ENCODE data around the gene SETD1B.

SETD1B gene

DNA sequence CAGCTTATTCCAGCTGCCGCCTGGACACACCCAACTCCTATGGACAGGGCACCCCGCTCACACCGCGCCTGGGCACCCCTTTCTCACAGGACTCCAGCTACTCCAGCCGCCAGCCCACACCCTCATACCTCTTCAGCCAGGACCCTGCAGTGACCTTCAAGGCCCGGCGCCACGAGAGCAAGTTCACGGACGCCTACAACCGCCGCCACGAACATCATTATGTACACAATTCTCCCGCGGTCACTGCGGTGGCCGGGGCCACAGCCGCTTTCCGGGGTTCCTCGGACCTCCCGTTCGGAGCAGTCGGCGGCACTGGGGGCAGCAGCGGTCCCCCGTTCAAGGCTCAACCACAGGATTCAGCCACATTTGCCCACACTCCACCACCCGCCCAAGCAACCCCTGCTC, 5.9 kb downstream of the SETD1B start:
- no peak for DNase-seq (ENCODE audit: extremely low read depth, insufficient read length)
- Histone ChIP-seq H3K4me3 (replicated peaks; ENCODE audit: low read depth, low read length) (no peak overlapping the region), H3K36me3 (ENCODE audit: control insufficient read depth, insufficient read depth, low read length) (peaks cover 25% of the 10 kb centered on the region), H3K27me3 (replicated peaks; ENCODE audit: control insufficient read depth, insufficient read depth, low read length) (no peaks in the 10 kb centered on the region)
- TF ChIP-seq, protein P1, sequence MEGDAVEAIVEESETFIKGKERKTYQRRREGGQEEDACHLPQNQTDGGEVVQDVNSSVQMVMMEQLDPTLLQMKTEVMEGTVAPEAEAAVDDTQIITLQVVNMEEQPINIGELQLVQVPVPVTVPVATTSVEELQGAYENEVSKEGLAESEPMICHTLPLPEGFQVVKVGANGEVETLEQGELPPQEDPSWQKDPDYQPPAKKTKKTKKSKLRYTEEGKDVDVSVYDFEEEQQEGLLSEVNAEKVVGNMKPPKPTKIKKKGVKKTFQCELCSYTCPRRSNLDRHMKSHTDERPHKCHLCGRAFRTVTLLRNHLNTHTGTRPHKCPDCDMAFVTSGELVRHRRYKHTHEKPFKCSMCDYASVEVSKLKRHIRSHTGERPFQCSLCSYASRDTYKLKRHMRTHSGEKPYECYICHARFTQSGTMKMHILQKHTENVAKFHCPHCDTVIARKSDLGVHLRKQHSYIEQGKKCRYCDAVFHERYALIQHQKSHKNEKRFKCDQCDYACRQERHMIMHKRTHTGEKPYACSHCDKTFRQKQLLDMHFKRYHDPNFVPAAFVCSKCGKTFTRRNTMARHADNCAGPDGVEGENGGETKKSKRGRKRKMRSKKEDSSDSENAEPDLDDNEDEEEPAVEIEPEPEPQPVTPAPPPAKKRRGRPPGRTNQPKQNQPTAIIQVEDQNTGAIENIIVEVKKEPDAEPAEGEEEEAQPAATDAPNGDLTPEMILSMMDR (IDR thresholded peaks at IDR 0.05; ENCODE audit: insufficient read depth, low read length, poor library complexity, severe bottlenecking) = no peak

- no peak for DNase-seq (ENCODE audit: extremely low read depth, insufficient read length)
- Histone ChIP-seq H3K27me3 (replicated peaks; ENCODE audit: control insufficient read depth, insufficient read depth, low read length) (no peaks in the 10 kb centered on the region), H3K4me3 (replicated peaks; ENCODE audit: low read depth, low read length) (no peak overlapping the region), H3K36me3 (ENCODE audit: control insufficient read depth, insufficient read depth, low read length) (peaks cover 27% of the 10 kb centered on the region)
- TF ChIP-seq, protein P1 (IDR thresholded peaks at IDR 0.05; ENCODE audit: insufficient read depth, low read length, poor library complexity, severe bottlenecking) = no peak
Observed at GRCh38 chr12:121810234-121810817, 6.5 kb downstream of the SETD1B start.

DNA sequence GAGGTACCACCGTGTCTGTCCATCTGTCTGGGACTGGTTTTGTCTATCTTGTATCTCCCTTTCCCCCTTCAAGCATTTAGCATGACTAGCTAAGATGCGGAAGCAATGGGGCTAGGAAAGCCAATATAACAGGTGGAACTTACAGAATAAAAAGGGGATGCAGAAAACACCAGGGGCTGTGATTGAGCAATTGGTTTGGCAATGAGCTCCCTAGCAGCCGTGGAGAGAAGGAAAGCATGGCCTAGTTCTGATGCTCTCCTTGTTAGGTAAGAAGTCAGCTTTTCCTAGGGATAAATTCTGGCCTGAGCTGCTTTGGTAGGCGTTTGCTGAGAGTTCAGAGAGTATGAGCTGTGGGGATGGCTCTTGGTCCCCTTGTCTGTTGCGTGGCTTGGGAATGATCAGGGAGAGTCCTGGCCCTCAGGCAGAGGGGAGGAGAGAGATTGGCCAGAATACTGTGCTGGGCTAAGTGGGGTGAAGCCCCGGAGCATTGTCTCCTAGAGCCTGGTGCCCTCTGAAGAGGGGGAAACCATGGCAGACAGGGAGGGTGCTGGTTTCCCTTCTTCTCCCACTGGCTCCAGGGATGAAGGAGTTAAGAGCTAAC, 7.1 kb downstream of the SETD1B start:
- TF ChIP-seq, protein P1 (IDR thresholded peaks at IDR 0.05; ENCODE audit: insufficient read depth, low read length, poor library complexity, severe bottlenecking) = no peak
- Histone ChIP-seq H3K4me3 (replicated peaks; ENCODE audit: low read depth, low read length) (peak overlapping the region; percentile 54), H3K27me3 (replicated peaks; ENCODE audit: control insufficient read depth, insufficient read depth, low read length) (no peaks in the 10 kb centered on the region), H3K36me3 (ENCODE audit: control insufficient read depth, insufficient read depth, low read length) (peaks cover 27% of the 10 kb centered on the region)
- DNase-seq (ENCODE audit: extremely low read depth, insufficient read length) = no peak

DNA sequence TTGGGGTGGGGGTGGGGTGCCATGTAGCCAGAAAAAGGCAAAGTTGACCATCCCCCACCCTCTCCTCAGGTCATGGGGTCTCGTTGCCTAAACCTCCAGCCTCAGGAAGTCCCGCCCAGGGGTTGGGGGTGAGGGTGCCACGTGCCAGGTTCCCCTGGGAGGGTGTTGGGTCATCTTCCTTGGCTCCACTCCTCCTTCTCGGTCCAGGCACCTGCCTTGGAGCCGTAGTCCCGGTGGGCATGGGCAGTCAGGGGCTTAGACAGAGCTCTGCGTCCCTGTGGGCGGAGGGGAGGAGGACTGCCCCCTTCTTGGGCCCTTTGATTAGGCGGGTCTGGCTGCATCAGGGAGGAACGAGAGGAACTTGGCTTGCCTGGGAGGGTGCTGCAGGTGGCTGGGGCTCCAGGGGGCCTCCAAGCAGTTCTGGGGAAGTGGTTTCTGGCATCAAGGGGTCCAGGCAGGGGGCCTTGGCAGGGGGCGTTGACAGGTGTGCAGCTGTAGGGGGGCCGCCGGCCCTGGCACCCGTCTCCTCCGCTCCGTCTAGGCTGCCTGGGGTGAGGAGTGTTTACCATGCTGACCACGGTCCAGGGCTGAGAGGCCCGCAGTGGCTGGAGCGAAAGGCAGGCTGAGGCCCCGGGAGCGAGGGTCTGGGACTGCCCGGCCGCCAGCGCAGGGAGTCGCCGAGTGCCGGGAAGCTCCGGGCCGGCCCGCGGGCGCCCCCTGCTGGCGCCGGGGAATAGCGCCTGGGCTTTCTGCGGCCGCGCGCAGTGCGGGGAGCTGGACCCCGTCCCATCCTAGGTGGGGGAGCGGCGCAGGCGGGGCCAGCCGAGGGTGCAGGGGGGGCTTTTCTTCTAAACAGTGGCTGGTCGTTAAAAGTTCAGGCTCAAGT, 7.9 kb downstream of the SETD1B start:
- Histone ChIP-seq H3K36me3 (ENCODE audit: control insufficient read depth, insufficient read depth, low read length) (peaks cover 30% of the 10 kb centered on the region), H3K4me3 (replicated peaks; ENCODE audit: low read depth, low read length) (peak overlapping the region; percentile 54), H3K27me3 (replicated peaks; ENCODE audit: control insufficient read depth, insufficient read depth, low read length) (no peaks in the 10 kb centered on the region)
- TF ChIP-seq, protein P1 (IDR thresholded peaks at IDR 0.05; ENCODE audit: insufficient read depth, low read length, poor library complexity, severe bottlenecking) = peak; percentile 50
- DNase-seq (ENCODE audit: extremely low read depth, insufficient read length) = peak; percentile 76

GRCh38 chr12:121812320-121812871, 8.6 kb downstream of the SETD1B start:
- DNase-seq (ENCODE audit: extremely low read depth, insufficient read length) = no peak
- H3K4me3 ChIP-seq (replicated peaks; ENCODE audit: low read depth, low read length) = peak overlapping the region; percentile 54
- peaks cover 34% of the 10 kb centered on the region for H3K36me3 ChIP-seq (ENCODE audit: control insufficient read depth, insufficient read depth, low read length)

More at GRCh38 chr12:121812320-121812871, 8.6 kb downstream of the SETD1B start:
- TF ChIP-seq, protein P1 (IDR thresholded peaks at IDR 0.05; ENCODE audit: insufficient read depth, low read length, poor library complexity, severe bottlenecking) = no peak
- H3K27me3 ChIP-seq (replicated peaks; ENCODE audit: control insufficient read depth, insufficient read depth, low read length) = no peaks in the 10 kb centered on the region
